GM21515 (cell line): ENCODE results near the gene SPRR2D.
"Not testable (repeated sequence)": the region's sequence is repeated elsewhere in the genome, so short reads cannot be mapped to it uniquely, and the experiment has no call there.

Experiments
- ATAC-seq: cut with Tn5 transposase; IDR thresholded peaks from one replicate; pipeline ENCODE4 v1.9.1; 2021; ENCODE audit not compliant: unreplicated experiment

Gene SPRR2D

DNA sequence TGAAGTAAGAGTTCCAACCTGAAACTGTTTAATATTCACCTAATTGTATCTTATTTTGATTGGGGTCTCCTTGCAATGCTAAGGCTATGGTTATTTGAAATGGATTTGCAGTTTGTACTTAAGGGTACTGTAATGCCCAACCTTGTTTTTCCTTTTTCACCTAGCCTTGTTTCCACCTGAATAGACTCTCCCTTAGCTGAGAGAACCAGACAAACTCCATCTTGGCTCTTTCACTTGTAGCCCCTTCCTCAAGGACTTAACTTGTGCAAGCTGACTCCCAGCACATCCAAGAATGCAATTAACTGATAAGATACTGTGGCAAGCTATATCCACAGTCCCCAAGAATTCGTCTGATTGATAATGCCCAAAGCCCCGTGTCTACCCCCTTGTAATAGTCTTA lies 19.1 kb downstream of the SPRR2D start:
- not testable (repeated sequence) for ATAC-seq

DNA sequence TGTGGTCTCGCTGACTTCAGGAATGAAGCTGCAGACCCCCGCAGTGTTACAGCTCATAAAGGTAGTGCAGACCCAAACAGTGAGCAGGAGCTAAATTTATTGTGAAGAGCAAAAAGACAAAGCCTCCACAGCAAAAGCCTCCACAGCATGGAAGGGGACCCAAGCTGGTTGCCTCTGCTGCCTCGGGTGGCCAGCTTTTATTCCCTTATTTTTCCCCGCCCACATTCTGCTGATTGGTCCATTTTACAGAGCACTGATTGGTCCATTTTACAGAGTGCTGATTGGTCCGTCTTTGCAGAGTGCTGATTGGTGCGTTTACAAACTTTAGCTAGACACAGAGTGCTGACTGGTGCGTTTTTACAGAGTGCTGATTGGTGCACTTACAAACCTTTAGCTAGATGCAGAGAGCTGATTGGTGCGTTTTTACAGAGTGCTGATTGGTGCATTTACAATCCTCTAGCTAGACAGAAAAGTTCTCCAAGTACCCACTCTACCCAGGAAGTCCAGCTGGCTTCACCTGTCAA lies 29.6 kb downstream of the SPRR2D start:
- not testable (repeated sequence) for ATAC-seq

GRCh38 chr1:153001382-153001781 lies 39.5 kb downstream of the SPRR2D start, which contains the start of gene SPRR3:
TSS of gene SPRR3 (plus strand) at chr1:153001749. CDS start at chr1:153003021, 1,272 bp downstream.
- no peak for ATAC-seq

GRCh38 chr1:153000294-153000693 lies 40.6 kb downstream of the SPRR2D start:
- ATAC-seq, result no peak

GRCh38 chr1:152999818-153000217 lies 41.1 kb downstream of the SPRR2D start:
- ATAC-seq, result no peak

DNA sequence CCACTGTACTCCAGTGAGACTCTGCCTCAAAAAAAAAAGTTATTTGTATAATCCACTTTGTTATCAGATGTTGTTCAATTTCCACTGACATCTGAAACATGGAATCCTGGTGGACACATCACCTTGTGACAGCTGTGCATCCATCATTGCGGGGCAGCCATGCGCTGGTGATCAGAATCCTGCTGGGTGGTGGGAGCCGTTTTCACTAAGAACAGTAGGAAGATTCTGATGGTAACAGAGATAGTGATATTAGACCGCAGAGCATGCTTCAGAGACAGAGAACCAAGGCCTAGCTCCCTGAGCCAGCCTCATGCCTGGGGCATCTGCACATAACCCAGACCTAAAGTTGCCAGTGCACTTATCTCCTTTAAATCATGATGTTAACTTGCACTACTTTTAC lies 42.4 kb downstream of the SPRR2D start:
- no peak for ATAC-seq

DNA sequence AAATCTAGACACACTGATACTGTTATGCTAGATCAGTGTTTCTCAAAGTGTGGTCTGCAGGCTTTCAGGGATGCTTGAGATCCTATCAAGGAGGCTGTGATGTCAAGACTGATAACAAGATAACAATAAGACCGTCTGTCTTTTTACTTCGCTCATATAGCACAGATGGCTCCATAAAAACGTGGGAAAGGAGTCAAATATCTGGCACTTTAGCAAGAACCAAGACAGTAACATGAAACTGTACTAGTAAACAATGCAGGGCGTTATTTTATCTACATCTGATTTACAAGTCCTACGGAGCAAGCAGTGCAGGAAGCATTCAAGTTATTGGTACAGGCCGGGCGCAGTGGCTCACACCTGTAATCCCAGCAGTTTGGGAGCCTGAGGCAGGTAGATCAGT lies 43.0 kb downstream of the SPRR2D start:
- no peak for ATAC-seq

DNA sequence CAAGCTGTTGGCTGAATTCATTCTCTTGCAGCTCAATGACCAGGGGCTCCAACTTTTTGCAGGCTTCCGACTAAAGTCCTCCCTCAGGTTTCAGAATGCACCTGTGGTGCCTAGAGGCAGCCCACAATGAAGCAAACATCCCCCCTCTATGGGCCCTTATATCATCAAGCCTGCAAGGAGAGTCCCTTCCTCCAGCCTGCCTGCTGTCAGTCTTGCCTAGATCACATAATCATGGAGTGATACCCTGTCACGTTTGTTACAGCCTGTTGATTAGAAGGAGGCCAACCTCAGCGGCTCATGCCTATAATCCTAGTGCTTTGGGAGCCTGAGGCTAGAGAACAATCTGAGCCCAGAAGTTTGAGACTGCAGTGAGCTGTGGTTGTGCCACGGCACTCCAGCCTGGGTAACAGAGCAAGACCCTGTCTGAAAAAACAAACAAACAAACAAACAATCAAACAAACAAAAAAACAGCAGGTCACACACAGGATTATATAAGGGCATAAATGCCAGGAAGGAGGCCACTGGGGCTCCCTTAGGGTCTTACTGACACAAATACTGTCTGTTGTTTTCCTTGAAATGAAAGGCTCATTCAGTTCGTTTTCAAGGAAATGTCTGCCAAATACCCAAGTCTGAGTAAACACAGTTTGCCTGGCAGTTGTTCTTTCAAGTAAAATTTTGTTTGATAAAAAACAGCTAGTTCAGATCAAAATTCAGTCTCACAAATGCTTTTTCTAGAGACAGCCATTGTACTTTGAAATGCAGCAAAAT lies 44.1 kb downstream of the SPRR2D start:
- no peak for ATAC-seq

- no peak for ATAC-seq
Observed at GRCh38 chr1:152995842-152996241, 45.1 kb downstream of the SPRR2D start.

DNA sequence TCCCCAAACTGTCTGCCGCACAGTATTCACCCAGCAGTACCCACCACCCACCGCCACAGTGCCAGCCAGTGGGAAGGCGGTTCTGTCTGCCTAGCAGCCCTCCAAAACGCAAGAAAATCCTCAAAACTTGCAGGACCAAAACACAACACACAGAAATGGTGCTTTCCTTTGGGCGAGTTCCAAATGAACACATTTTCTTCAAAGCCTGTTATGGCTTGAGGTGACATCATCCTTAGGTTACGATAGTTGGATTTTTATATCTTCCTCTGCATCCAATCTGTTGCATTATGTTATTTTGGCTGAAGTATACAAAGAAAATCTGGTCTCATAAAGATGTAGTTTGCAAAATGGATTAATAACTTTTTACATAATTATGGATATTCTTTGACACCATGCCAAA lies 47.7 kb downstream of the SPRR2D start:
- ATAC-seq, result no peak
